HepG2 (cell line): ENCODE data around the gene CLEC20A. TPM values are rescaled to one million over a fixed set of nuclear protein-coding genes. Genes with fewer than 3 reads are reported as not detected.

Experiments used
- BRF2 ChIP-seq: sonication (generic); formaldehyde crosslinking; IDR thresholded peaks from 2 replicates; pipeline ENCODE4 v1.8.1; 2022; ENCODE audit warnings: mild to moderate bottlenecking, missing genetic modification reagents
- CEBPB ChIP-seq: IDR thresholded peaks from 2 replicates; pipeline ENCODE4 v1.6.1; 2011; ENCODE audit warnings: low read depth, low read length, improper control_type of control experiment, borderline replicate concordance
- EEA1 ChIP-seq: sonication (generic); formaldehyde crosslinking; IDR thresholded peaks from 2 replicates; pipeline ENCODE4 v1.5.1; 2020; ENCODE audit warnings: mild to moderate bottlenecking, missing genetic modification reagents, borderline replicate concordance
- FOXM1 ChIP-seq: sonication (generic); formaldehyde crosslinking; IDR thresholded peaks from 2 replicates; pipeline ENCODE4 v1.5.0; 2020; ENCODE audit warnings: missing genetic modification reagents
- HCFC1 ChIP-seq: fragments of 150-350 bp; IDR thresholded peaks from 2 replicates; pipeline ENCODE4 v1.6.1; 2014; ENCODE audit warnings: low read depth, low read length
- HOXA5 ChIP-seq: sonication (generic); formaldehyde crosslinking; IDR thresholded peaks from 2 replicates; pipeline ENCODE4 v1.4.0; 2020; ENCODE audit warnings: missing genetic modification reagents
- NR2F1 ChIP-seq, 2 experiments: fragments of 450-650 bp in 1 of 2; formaldehyde crosslinking in 1 of 2; IDR thresholded peaks; 2 replicates each; pipeline versions ENCODE4 v1.5.0 to v1.6.1; 2016 to 2020; ENCODE audit warnings: mild to moderate bottlenecking in 1 of 2, missing compliant biosample characterization in 1 of 2, missing genetic modification reagents in 1 of 2, moderate library complexity in 1 of 2
- NR3C1 ChIP-seq: sonication (generic); formaldehyde crosslinking; IDR thresholded peaks from 2 replicates; pipeline ENCODE4 v1.4.0; 2020; ENCODE audit warnings: missing genetic modification reagents
- RAD51 ChIP-seq: fragments of 450-650 bp; IDR thresholded peaks from 2 replicates; pipeline ENCODE4 v1.6.1; 2016; ENCODE audit warnings: borderline replicate concordance
- RBFOX2 ChIP-seq: fragments of 200-400 bp; formaldehyde crosslinking; IDR thresholded peaks from 2 replicates; pipeline ENCODE4 v1.6.1; 2017; ENCODE audit warnings: low read depth, mild to moderate bottlenecking, low read length
- RORA ChIP-seq: sonication (generic); formaldehyde crosslinking; IDR thresholded peaks from 2 replicates; pipeline ENCODE4 v1.5.0; 2020; ENCODE audit warnings: mild to moderate bottlenecking, missing genetic modification reagents, moderate library complexity
- RXRA ChIP-seq: sonication (generic); formaldehyde crosslinking; IDR thresholded peaks from 2 replicates; pipeline ENCODE4 v1.5.1; 2020; ENCODE audit warnings: missing genetic modification reagents
- SMYD3 ChIP-seq: sonication (generic); formaldehyde crosslinking; IDR thresholded peaks from 2 replicates; pipeline ENCODE4 v1.8.1; 2023; ENCODE audit warnings: mild to moderate bottlenecking, missing genetic modification reagents
- TAF1 ChIP-seq: sonication (generic); formaldehyde crosslinking; IDR thresholded peaks from 2 replicates; pipeline ENCODE4 v1.4.0; 2020; ENCODE audit warnings: missing genetic modification reagents
- TCF7 ChIP-seq: sonication (generic); IDR thresholded peaks from 2 replicates; pipeline ENCODE4 v1.6.1; 2016; ENCODE audit warnings: antibody characterized with exemption, low read depth
- WIZ ChIP-seq: sonication (generic); formaldehyde crosslinking; IDR thresholded peaks from 2 replicates; pipeline ENCODE4 v1.5.1; 2020; ENCODE audit warnings: mild to moderate bottlenecking, missing genetic modification reagents
- ZBTB42 ChIP-seq: sonication (generic); formaldehyde crosslinking; IDR thresholded peaks from 2 replicates; pipeline ENCODE4 v1.5.0; 2020; ENCODE audit warnings: mild to moderate bottlenecking, missing genetic modification reagents
- ZFP62 ChIP-seq: sonication (generic); formaldehyde crosslinking; IDR thresholded peaks from 2 replicates; pipeline ENCODE4 v1.4.0; 2020; ENCODE audit warnings: missing genetic modification reagents
- ZNF225 ChIP-seq: sonication (generic); formaldehyde crosslinking; IDR thresholded peaks from 2 replicates; pipeline ENCODE4 v1.4.0; 2020; ENCODE audit warnings: mild to moderate bottlenecking, missing genetic modification reagents
- ZNF232 ChIP-seq: sonication (generic); formaldehyde crosslinking; IDR thresholded peaks from 2 replicates; pipeline ENCODE4 v1.4.0; 2020; ENCODE audit warnings: missing genetic modification reagents, borderline replicate concordance
- ZNF264 ChIP-seq: sonication (generic); formaldehyde crosslinking; IDR thresholded peaks from 2 replicates; pipeline ENCODE4 v1.4.0; 2020; ENCODE audit warnings: missing genetic modification reagents
- ZNF292 ChIP-seq: sonication (generic); formaldehyde crosslinking; IDR thresholded peaks from 2 replicates; pipeline ENCODE4 v1.8.1; 2022; ENCODE audit warnings: mild to moderate bottlenecking, low read depth, missing genetic modification reagents, borderline replicate concordance
- ZNF362 ChIP-seq: sonication (generic); formaldehyde crosslinking; IDR thresholded peaks from 2 replicates; pipeline ENCODE4 v1.4.0; 2020; ENCODE audit warnings: missing genetic modification reagents, mild to moderate bottlenecking, borderline replicate concordance
- ZNF367 ChIP-seq: sonication (generic); formaldehyde crosslinking; IDR thresholded peaks from 2 replicates; pipeline ENCODE4 v1.4.0; 2020; ENCODE audit warnings: missing genetic modification reagents, borderline replicate concordance
- ZNF44 ChIP-seq: sonication (generic); formaldehyde crosslinking; IDR thresholded peaks from 2 replicates; pipeline ENCODE4 v1.5.1; 2020; ENCODE audit warnings: mild to moderate bottlenecking, missing genetic modification reagents
- ZNF703 ChIP-seq: sonication (generic); formaldehyde crosslinking; IDR thresholded peaks from 2 replicates; pipeline ENCODE4 v1.5.1; 2020; ENCODE audit warnings: missing genetic modification reagents, mild to moderate bottlenecking, moderate library complexity, borderline replicate concordance
- ZNF747 ChIP-seq: sonication (generic); formaldehyde crosslinking; IDR thresholded peaks from 2 replicates; pipeline ENCODE4 v1.8.1; 2023; ENCODE audit warnings: missing genetic modification reagents, mild to moderate bottlenecking, borderline replicate concordance
- polyA plus RNA-seq, 8 experiments: library from polyadenylated mRNA; depleted of rRNA in 3 of 8; stranded (reverse) in 7 of 8; unstranded in 1 of 8; fragments of >200 nt; fragmentation: Illumina TruSeq in 4 of 8; extraction: Trizol in 4 of 8; gene quantifications; 2 replicates each; pipeline versions ENCODE4 v1.2.1 to v1.2.3, GENCODE V29; 2011 to 2016; ENCODE audit warnings: low read depth in 4 of 8, missing spikeins in 1 of 8, mixed read lengths in 1 of 8; ENCODE audit not compliant: insufficient read depth in 1 of 8
- total RNA-seq, 5 experiments: library from RNA; depleted of rRNA; stranded (reverse); fragments of >200 nt; fragmentation: Illumina TruSeq; extraction: Trizol; gene quantifications; 2 replicates each; pipeline ENCODE4 v1.2.3, GENCODE V29; 2016; ENCODE audit warnings: low read depth in 1 of 5
- TF ChIP-seq, protein P1 (sequence below): sonication (generic); formaldehyde crosslinking; IDR thresholded peaks from 2 replicates; pipeline ENCODE4 v1.5.0; 2020; ENCODE audit warnings: mild to moderate bottlenecking, missing genetic modification reagents

CLEC20A gene
- total and polyA plus RNA-seq, 2 of the 13 experiments (the other 11 are each of a cell fraction or from before 2014, with no cell fraction given): not detected

- TF ChIP-seq, protein P1, sequence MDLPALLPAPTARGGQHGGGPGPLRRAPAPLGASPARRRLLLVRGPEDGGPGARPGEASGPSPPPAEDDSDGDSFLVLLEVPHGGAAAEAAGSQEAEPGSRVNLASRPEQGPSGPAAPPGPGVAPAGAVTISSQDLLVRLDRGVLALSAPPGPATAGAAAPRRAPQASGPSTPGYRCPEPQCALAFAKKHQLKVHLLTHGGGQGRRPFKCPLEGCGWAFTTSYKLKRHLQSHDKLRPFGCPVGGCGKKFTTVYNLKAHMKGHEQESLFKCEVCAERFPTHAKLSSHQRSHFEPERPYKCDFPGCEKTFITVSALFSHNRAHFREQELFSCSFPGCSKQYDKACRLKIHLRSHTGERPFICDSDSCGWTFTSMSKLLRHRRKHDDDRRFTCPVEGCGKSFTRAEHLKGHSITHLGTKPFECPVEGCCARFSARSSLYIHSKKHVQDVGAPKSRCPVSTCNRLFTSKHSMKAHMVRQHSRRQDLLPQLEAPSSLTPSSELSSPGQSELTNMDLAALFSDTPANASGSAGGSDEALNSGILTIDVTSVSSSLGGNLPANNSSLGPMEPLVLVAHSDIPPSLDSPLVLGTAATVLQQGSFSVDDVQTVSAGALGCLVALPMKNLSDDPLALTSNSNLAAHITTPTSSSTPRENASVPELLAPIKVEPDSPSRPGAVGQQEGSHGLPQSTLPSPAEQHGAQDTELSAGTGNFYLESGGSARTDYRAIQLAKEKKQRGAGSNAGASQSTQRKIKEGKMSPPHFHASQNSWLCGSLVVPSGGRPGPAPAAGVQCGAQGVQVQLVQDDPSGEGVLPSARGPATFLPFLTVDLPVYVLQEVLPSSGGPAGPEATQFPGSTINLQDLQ (CRISPR knock-in tag): no peak
- TF ChIP-seq ZNF44 (no peak), BRF2 (CRISPR knock-in tag) (no peak), ZNF225 (CRISPR knock-in tag) (0 out of 2 replicates have a peak, but pooled peaks have one; percentile 46), RXRA (CRISPR knock-in tag) (no peak; the same call in 1 of the 2 replicates), ZNF264 (no peak), TCF7 (no peak), WIZ (CRISPR knock-in tag) (no peak), CEBPB (no peak), ZNF232 (CRISPR knock-in tag) (no peak), TAF1 (CRISPR knock-in tag) (no peak), EEA1 (CRISPR knock-in tag) (no peak), ZNF367 (CRISPR knock-in tag) (no peak), NR2F1 (CRISPR knock-in tag; IDR thresholded peaks at IDR 0.05) (0 out of 4 replicates have a peak, but pooled peaks of 1 of the 2 experiments have one; percentile 3), FOXM1 (CRISPR knock-in tag) (no peak), HCFC1 (0 out of 2 replicates have a peak, but pooled peaks have one; percentile 3), RBFOX2 (peak; percentile 71; the same call in 1 of the 2 replicates), NR3C1 (CRISPR knock-in tag) (no peak), ZFP62 (CRISPR knock-in tag) (no peak), ZNF362 (no peak), ZBTB42 (CRISPR knock-in tag) (no peak), RORA (CRISPR knock-in tag) (no peak), SMYD3 (CRISPR knock-in tag) (no peak; the same call in 1 of the 2 replicates), HOXA5 (CRISPR knock-in tag) (peak; percentile 39; the same call in 1 of the 2 replicates), ZNF747 (CRISPR knock-in tag) (no peak), ZNF703 (CRISPR knock-in tag) (no peak), RAD51 (no peak), ZNF292 (CRISPR knock-in tag) (no peak)
These were observed 46.0 kb upstream of the CLEC20A start (continued) for GRCh38 chr1:178542554-178543289.
